Measurements from ENCODE around the gene OR2L5.

OR2L5 gene, protein sequence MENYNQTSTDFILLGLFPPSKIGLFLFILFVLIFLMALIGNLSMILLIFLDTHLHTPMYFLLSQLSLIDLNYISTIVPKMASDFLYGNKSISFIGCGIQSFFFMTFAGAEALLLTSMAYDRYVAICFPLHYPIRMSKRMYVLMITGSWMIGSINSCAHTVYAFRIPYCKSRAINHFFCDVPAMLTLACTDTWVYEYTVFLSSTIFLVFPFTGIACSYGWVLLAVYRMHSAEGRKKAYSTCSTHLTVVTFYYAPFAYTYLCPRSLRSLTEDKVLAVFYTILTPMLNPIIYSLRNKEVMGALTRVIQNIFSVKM

DNA sequence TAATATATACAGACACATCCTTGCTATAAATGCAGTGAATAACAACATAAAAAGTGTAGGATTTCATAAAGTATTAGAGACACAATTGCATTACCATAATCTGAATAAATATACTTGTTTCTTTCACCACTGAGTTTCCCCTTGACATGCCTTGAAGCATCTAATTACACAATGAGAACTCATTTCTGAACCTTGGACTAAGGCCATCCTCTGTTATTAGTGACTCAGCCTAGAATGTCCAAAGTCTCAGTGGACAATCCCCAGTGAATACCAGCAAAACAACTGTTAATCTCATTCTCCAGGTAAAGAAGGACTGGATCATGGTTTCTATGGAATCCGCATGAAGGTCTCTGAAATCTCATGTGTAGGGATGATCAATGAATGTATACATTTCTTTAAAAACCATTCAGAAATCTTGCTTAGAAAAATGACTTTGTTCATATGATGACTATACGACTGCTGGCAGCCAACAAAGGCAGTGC lies at the start of gene OR2L5:
Gene OR2L5, plus strand, starts transcription at position 432 of the 482 bp plus-strand sequence. CDS start 8,288 bp downstream, outside the sequence.
- DNase-seq, result no peak

DNA sequence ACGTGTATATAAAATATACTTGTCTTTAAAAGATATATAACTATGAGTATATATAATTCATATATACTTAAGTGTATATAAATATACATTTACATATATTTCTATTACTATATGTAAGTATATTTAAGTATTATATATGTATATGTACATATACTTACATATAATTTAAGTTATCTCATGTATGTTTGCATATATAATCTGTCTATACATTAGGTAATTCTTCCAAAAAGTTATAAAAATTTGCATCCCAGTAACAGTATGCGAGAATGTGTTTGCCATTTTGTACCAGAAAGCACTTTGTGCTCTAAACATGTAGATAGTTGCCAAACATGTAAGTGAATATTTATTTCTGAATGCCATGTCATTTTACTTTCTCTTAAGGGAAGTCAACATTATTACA lies 48.5 kb upstream of the OR2L5 start, which contains the start of gene OR2AK2:
Gene OR2AK2, plus strand, starts transcription at position 301 of the 400 bp plus-strand sequence. CDS start 144 bp downstream, outside the sequence.
- DNase-seq, result no peak

DNA sequence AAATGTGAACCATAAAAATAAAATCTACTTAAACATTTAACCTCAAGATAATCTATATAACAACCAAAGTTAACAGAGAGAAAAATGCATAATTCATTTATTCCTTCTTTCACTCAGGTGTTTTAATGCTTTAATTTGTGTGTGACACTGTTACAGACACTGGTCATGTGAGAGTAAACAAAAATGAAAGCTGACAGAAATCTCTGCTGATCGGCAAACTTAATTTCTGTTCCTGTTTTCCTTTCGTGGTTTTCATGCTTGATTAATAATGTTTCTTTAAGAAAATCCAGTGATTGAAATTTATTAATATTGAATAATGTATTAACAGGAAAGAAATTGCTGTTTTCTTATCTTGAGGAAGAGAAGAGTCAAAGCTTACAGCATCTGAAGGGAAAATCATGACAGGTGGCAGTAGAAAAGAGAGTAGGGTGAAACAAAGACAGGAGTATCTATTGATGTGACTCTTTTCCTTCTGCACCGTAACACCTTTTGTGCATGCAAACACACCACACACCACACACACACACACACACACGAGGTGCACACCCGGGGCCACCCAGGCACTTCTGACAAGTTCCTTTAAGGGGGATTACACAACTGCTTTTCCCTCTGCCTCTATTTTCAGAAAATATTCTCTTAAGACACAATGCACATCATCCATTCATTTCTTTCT lies 46.8 kb upstream of the OR2L5 start:
- DNase-seq, result no peak

DNA sequence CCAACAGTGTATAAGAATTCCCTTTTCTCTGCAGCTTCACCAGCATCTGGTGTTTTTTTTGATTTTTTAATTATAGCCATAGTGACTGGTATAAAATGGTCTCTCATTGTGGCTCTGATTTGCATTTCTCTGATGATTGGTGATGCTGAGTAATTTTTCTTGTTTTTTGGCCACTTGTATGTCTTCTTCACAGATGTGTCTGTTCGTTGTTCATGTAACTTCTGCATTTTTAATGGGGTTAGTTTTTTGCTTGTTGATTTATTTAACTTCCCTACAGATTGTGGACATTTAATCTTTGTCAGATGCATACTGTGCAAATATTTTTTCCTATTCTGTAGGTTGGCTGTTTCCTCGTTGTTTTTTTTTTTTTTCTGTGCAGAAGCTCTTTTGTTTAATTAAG lies 20.5 kb upstream of the OR2L5 start:
- DNase-seq, result no peak

DNA sequence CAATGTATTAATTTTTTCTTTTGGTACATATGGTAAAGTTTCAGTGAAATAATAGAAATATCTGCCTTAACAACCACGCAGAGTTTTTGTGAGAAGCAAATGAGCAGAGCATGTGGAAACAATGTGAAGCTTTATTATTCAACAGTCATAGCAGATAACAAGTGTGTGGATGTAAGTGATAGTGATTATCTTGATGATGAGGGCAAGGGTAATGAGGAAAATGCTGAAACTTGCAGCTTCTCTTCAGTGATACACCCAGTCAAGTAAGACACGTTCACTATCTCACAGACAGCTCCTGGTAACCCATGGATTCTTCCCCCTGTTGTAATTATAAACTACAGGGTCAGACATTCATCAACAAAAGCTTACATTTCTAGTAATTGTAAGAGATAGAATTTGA lies 14.6 kb upstream of the OR2L5 start:
- DNase-seq, result no peak

DNA sequence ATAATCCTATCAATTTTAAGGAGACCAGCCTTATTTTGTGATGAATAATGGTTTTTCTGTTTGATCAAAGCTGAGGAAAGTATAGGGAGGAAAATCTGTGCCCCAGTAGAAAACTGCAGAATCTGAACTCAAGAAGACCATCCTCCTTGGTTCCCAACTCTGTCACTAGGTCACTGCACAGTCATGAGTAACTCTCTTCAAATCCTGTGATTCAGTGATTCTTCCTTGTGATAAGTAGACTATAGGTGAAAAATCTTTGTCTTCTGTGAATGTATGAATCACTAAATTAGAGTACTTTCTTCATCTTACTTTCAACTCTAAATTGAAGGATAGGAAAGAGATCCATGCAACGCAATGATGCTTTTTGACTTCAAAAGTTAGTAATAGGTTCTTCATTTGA lies 13.3 kb upstream of the OR2L5 start:
- DNase-seq, result no peak

DNA sequence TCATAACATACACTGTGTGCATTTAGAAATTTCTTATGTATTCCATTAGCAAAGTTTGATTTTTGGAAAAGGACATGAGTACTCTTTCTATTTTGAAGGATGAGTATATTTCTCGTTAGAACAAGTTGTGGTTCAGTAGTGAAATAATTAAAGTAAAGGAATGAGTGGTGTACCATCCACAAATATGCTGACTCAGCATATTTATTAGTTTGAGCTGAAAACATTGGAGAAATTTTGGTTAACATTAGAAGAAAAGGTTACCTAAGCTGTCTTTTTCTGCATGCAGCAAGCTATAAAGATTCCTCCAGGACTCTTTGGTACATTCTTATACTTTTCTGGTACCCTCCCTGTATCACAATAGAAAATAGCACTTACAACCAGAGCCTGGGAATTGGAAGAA lies 5.7 kb upstream of the OR2L5 start:
- DNase-seq, result no peak

DNA sequence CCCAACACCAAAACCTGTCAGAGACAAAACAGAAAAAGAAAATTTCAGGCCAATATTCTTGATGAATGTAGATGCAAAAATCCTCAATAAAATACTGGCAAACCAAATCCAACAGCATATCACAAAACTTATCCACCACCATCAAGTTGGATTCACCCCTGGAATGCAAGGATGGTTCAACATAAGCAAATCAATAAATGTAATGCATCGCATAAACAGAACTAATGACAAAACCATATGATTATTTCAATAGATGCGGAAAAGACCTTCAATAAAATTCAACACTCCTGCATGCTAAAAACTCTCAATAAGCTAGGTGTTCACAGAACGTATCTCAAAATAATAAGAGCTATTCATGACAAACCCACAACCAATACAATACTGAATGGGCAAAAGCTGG lies 3.8 kb upstream of the OR2L5 start:
- DNase-seq, result no peak

DNA sequence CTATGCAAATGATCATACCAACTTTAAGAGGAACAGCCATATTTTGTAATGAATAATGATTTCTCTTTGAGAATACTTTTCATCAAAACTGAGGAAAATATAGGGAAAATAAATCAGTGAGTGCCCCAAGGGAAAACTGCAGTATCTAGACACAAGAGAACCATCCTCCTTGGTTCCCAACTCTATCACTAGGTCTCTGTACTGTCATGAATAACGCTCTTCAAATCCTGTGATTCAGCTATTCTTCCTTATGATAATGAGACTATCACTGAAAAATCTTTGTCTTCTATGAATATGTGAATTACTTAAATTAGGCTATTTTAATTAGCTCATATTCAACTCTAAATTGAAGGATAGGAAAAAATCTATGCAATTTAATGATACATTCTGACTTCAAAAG lies 2.3 kb downstream of the OR2L5 start:
- no peak for DNase-seq

DNA sequence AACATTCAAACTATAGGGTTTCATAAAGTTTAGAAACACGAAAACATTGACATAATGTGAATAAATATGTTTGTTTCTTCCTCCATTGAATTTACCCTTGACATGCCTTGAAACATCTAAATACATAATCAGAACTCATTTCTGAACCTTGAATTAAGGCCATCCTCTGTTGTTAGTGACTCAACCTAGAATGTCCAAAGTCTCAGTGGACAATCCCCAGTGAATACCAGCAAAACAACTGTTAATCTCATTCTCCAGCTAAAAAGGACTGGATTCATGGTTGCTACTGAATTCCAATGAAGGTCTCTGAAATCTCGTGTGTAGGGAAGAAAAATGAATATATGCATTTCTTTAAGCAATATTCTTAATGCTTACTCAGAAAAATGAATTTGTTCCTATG lies 16.3 kb downstream of the OR2L5 start, which contains the start of gene OR2L2:
Gene OR2L2, plus strand, starts transcription at position 301 of the 400 bp plus-strand sequence. CDS start 8,198 bp downstream, outside the sequence.
- no peak for DNase-seq

DNA sequence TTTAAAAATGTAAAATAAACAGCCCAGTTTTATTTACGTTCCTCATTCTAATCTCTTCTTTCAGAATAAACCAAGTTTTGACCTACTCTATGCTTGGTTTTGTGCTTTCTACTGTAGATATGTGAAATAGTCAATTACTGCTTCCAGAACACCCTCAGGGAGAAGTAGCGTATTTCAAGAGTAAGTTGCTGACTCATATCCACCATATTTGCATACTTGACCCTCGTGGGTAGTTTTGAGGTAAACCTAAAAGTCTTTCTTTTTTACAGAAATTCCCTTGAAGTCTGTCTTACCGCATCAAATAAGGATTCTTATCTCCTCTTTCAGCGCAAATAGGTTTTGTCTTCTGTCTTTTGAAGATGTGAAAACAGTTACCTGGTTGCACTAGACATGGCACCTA lies 31.7 kb downstream of the OR2L5 start:
- DNase-seq, result no peak

DNA sequence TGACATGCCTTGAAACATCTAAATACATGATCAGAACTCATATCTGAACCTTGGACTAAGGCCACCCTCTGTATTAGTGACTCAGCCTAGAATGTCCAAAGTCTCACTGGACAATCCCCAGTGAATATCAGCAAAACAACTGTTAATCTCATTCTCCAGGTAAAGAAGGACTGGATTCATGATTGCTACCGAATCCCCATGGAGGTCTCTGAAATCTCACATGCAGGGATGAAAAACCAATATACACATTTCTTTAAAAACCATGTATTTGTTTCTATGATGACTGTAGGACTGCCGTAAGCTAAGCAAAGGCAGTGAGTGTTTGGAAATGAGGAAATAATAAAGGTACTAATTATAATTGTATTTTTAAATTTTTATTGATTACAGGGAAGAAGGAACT lies 33.1 kb downstream of the OR2L5 start, which contains the start of gene OR2L3:
Gene OR2L3, plus strand, starts transcription at position 301 of the 400 bp plus-strand sequence. CDS start 13,846 bp downstream, outside the sequence.
- DNase-seq, result no peak

DNA sequence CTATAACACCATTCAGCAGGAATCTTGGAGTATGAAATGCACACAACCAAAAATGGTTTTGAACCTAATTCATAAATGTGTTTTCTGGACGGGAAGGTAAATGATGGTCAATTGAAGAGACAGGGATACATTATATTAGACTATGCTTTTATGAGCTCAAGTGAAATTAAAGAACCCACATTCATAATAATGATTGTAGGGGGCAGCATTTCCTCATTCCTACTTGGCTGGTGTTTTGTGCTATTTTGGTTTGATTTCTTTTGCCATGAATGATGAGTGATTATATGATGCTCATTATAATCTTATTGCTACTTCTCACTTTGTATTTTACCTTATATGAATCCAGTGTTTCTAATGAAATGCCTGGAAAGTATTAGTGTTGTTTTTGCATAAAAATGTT lies 33.5 kb downstream of the OR2L5 start:
- no peak for DNase-seq

DNA sequence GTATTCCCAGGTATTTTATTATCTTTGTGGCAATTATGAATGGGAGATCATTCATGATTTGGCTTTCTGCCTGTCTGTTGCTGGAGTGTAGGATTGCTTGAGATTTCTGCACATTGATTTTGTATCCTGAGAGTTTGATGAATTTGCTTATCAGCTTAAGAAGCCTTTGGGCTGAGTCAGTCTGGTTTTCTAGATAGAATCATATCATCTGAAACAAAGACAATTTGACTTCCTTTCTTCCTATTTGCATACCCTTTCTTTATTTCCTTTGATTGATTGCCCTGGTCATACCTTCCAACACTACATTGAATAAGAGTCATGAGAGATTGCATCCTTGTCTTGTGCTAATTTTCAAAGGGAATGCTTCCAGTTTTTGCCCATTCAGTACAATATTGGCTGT lies 41.2 kb downstream of the OR2L5 start:
- DNase-seq, result no peak

DNA sequence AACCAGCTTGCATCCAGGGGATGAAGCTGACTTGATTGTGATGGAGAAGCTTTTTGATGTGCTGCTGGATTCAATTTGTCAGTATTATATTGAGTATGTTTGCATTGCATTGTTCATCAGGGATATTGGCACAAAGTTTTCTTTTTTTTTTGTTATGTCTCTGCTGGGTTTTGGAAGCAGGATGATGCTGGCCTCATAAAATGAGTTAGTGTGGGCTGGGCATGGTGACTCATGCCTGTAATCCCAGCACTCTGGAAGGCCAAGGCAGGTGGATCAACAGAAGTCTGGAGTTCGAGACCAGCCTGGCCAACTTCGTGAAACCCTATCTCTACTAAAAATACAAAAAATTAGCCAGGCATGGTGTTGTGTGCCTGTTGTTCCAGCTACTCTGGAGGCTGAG lies 41.8 kb downstream of the OR2L5 start:
- no peak for DNase-seq

DNA sequence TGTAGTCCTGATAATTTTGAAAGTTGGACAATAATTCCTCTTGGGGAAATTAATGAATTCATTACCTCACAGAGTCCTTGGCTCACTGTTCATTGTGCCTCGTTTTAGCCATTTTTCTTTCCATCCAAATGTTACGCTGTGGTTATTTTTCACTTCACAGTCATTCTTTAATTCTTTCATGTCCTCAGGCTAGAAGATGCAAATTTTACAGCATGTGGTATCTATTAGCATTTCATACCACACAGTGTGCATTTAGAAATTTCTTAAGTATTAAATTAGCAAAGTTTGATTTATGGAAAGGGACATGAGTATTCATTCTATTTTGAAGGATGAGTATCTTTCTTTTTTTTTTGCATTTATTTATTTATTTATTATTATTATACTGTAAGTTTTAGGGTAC lies 51.6 kb downstream of the OR2L5 start:
- DNase-seq, result no peak

DNA sequence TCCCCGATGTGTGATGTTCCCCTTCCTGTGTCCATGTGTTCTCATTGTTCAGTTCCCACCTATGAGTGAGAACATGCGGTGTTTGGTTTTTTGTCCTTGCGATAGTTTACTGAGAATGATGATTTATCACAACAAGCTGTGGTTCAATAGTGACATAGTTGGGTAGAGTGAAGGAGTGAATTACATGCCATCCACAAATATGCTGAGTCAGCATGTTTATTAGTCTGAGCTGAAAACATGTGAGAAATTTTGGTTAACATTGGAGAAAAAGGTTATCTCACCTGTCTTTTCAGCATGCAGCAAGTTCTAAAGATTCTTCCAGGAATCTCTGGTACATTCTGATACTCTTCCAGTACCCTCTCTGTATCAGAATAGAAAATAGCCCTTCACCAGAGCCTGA lies 52.1 kb downstream of the OR2L5 start:
- no peak for DNase-seq

All from right forelimb (tissue), 1 donor.